Endothelial cell (in vitro differentiated cells): ENCODE results near the gene KCTD3. TPM values are rescaled to one million over a fixed set of nuclear protein-coding genes. Genes with fewer than 3 reads are reported as not detected.

Experiments
- DNase-seq: peaks from one replicate; pipeline ENCODE4 v3.0.0; 2021; ENCODE audit warnings: low spot score
- H3K27ac Mint-ChIP-seq: one replicate; pipeline ENCODE4 v1.8.0; 2021; ENCODE audit warnings: mixed read lengths, inconsistent platforms; ENCODE audit not compliant: unreplicated experiment
- H3K27me3 Mint-ChIP-seq: one replicate; pipeline ENCODE4 v1.8.0; 2021; ENCODE audit warnings: mild to moderate bottlenecking, moderate library complexity, mixed read lengths, inconsistent platforms; ENCODE audit not compliant: unreplicated experiment
- H3K36me3 Mint-ChIP-seq: one replicate; pipeline ENCODE4 v1.8.0; 2021; ENCODE audit warnings: mild to moderate bottlenecking, low read depth, mixed read lengths, inconsistent platforms; ENCODE audit not compliant: unreplicated experiment
- H3K4me1 Mint-ChIP-seq: one replicate; pipeline ENCODE4 v1.8.0; 2021; ENCODE audit warnings: mild to moderate bottlenecking, mixed read lengths, inconsistent platforms; ENCODE audit not compliant: unreplicated experiment
- H3K4me3 Mint-ChIP-seq: one replicate; pipeline ENCODE4 v1.8.0; 2021; ENCODE audit warnings: mild to moderate bottlenecking, mixed read lengths, inconsistent platforms; ENCODE audit not compliant: unreplicated experiment
- H3K9me3 Mint-ChIP-seq: one replicate; pipeline ENCODE4 v1.8.0; 2021; ENCODE audit warnings: mixed read lengths, inconsistent platforms; ENCODE audit not compliant: unreplicated experiment
- CTCF ChIP-seq: fragments of 200-600 bp; sonication (generic); IDR thresholded peaks from one replicate; pipeline ENCODE4 v1.5.0; 2021; ENCODE audit warnings: antibody characterized with exemption; ENCODE audit not compliant: unreplicated experiment
- total RNA-seq: library from RNA; stranded (reverse); fragmentation: NEBNext Ultra II Directional; extraction: Animal tissue kit (Norgen Biotek cat#: 25700); gene quantifications from one replicate; pipeline ENCODE4 v1.2.1, GENCODE V29; 2021; ENCODE audit not compliant: unreplicated experiment

Gene KCTD3
- total RNA-seq, 1 donor from 2014 or later = 32.9 TPM

- no peak for DNase-seq
- Mint-ChIP-seq H3K9me3 (no peaks in the 10 kb centered on the region), H3K27me3 (no peaks in the 10 kb centered on the region), H3K4me1 (no peaks in the 10 kb centered on the region), H3K36me3 (no peaks in the 10 kb centered on the region), H3K4me3 (no peak overlapping the region), H3K27ac (no peak overlapping the region)
- TF ChIP-seq CTCF = no peak
Measured at GRCh38 chr1:215554865-215555264, 12.2 kb upstream of the KCTD3 start.

- Mint-ChIP-seq H3K4me3 (no peak overlapping the region), H3K4me1 (no peaks in the 10 kb centered on the region), H3K36me3 (no peaks in the 10 kb centered on the region), H3K27me3 (no peaks in the 10 kb centered on the region), H3K9me3 (no peaks in the 10 kb centered on the region), H3K27ac (no peak overlapping the region)
- TF ChIP-seq CTCF = no peak
- DNase-seq = no peak
Measured at GRCh38 chr1:215555531-215555930, 11.6 kb upstream of the KCTD3 start.

GRCh38 chr1:215556996-215557395, 10.1 kb upstream of the KCTD3 start:
- H3K36me3 Mint-ChIP-seq = no peaks in the 10 kb centered on the region
- no peak overlapping the region for H3K4me3 Mint-ChIP-seq
- H3K4me1 Mint-ChIP-seq = no peaks in the 10 kb centered on the region
- no peak for TF ChIP-seq CTCF
- DNase-seq = no peak
- no peak overlapping the region for H3K27ac Mint-ChIP-seq
- H3K9me3 Mint-ChIP-seq = no peaks in the 10 kb centered on the region
- no peaks in the 10 kb centered on the region for H3K27me3 Mint-ChIP-seq

GRCh38 chr1:215557504-215557903, 9.6 kb upstream of the KCTD3 start:
- H3K4me3 Mint-ChIP-seq = no peak overlapping the region
- no peak for TF ChIP-seq CTCF
- no peaks in the 10 kb centered on the region for H3K9me3 Mint-ChIP-seq
- no peaks in the 10 kb centered on the region for H3K36me3 Mint-ChIP-seq
- no peaks in the 10 kb centered on the region for H3K4me1 Mint-ChIP-seq
- no peak overlapping the region for H3K27ac Mint-ChIP-seq
- no peak for DNase-seq
- H3K27me3 Mint-ChIP-seq = no peaks in the 10 kb centered on the region

GRCh38 chr1:215557992-215558626, 9.0 kb upstream of the KCTD3 start:
- Mint-ChIP-seq H3K4me1 (no peaks in the 10 kb centered on the region), H3K9me3 (no peaks in the 10 kb centered on the region), H3K4me3 (no peak overlapping the region), H3K27me3 (no peaks in the 10 kb centered on the region), H3K36me3 (no peaks in the 10 kb centered on the region), H3K27ac (no peak overlapping the region)
- no peak for DNase-seq
- no peak for TF ChIP-seq CTCF
